ENCODE data around the gene HMGB1. TPM values are rescaled to one million over a fixed set of nuclear protein-coding genes. Genes with fewer than 3 reads are reported as not detected.

The HMGB1 gene
- total and polyA plus RNA-seq, 4 donors, result 83.9 to 276 (median 195) TPM

DNA sequence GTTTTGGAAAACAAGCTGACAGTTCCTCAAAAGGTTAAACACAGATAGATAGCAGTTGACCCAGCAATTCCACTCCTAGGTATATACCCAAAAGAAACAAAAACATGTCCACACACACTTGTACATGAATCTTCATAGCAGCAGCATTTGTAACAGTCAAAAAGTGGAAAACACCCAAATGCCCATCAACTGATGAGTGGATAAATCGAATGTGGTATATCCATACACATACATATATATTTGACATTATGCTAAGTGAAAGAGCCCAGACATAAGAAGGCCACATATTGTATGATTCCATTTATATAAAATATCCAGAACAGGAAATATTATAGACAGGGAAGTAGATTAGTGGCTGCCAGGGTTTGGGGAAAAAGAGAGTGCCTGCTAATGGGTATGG is 7.9 kb upstream of the HMGB1 start:
- Histone ChIP-seq H3K4me3 (ENCODE audit: low read depth in 1 of 3, low read length in 3 of 3) (no peak overlapping the region), H3K9ac (ENCODE audit: low read depth in 1 of 2, low read length in 2 of 2) (no peak overlapping the region), H3K27ac (ENCODE audit: low read depth in 1 of 2, low read length in 2 of 2) (no peak overlapping the region), H3K9me3 (ENCODE audit: control insufficient read depth in 4 of 4, low read length in 3 of 4) (no peaks in the 10 kb centered on the region), H3K4me1 (ENCODE audit: control insufficient read depth in 4 of 4, insufficient read depth in 4 of 4, low read length in 3 of 4) (peaks cover 0 to 2% (median 0%) of the 10 kb centered on the region in 4 donors), H3K36me3 (ENCODE audit: control insufficient read depth in 4 of 4, insufficient read depth in 3 of 4, low read depth in 1 of 4, low read length in 3 of 4) (no peaks in the 10 kb centered on the region), H3K27me3 (ENCODE audit: control insufficient read depth in 4 of 4, insufficient read depth in 4 of 4, low read length in 3 of 4) (no peaks in the 10 kb centered on the region)
- TF ChIP-seq JUND (IDR thresholded peaks at IDR 0.05), result no peak
- TF ChIP-seq HNF4G (IDR thresholded peaks at IDR 0.05), result no peak
- no peak for TF ChIP-seq TAF1 (conservative IDR thresholded peaks at IDR 0.05)
- TF ChIP-seq HNF4A (conservative IDR thresholded peaks at IDR 0.05), result no peak
- no peak for DNase-seq (ENCODE audit: low spot score)
- 95% methylated on average over 1 of the region's 1 CpG for WGBS

DNA sequence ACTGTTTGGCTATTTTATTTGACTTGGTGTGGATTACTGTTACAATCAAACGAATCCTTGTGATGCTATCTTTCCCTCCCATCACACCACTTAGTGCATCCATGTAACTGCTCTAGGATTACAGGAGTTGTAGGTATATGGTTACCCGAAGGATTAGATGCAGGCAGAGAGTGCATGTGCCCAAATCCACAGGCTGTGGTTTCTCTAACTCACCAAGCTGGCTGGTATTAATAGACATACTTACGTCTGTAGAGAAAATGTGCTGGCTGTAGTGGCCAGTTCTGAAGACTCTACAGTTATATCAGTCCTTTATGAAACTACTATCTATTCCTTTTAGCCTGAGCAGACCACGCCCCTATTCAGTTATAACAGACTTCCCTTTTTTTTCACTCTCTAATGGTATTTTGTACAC is 1.1 kb upstream of the HMGB1 start:
- Histone ChIP-seq H3K4me3 (ENCODE audit: low read depth in 1 of 3, low read length in 3 of 3) (no peak overlapping the region), H3K36me3 (ENCODE audit: control insufficient read depth in 4 of 4, insufficient read depth in 3 of 4, low read depth in 1 of 4, low read length in 3 of 4) (peaks cover 0 to 8% (median 2%) of the 10 kb centered on the region in 4 donors), H3K27me3 (ENCODE audit: control insufficient read depth in 4 of 4, insufficient read depth in 4 of 4, low read length in 3 of 4) (no peaks in the 10 kb centered on the region), H3K4me1 (ENCODE audit: control insufficient read depth in 4 of 4, insufficient read depth in 4 of 4, low read length in 3 of 4) (peaks cover 3 to 24% (median 19%) of the 10 kb centered on the region in 4 donors), H3K27ac (ENCODE audit: low read depth in 1 of 2, low read length in 2 of 2) (no peak overlapping the region), H3K9me3 (ENCODE audit: control insufficient read depth in 4 of 4, low read length in 3 of 4) (no peaks in the 10 kb centered on the region), H3K9ac (ENCODE audit: low read depth in 1 of 2, low read length in 2 of 2) (no peak overlapping the region)
- WGBS, result 66% methylated on average over 4 of the region's 4 CpGs
- TF ChIP-seq FOXA1 (IDR thresholded peaks at IDR 0.05), result no peak
- TF ChIP-seq, protein P1, sequence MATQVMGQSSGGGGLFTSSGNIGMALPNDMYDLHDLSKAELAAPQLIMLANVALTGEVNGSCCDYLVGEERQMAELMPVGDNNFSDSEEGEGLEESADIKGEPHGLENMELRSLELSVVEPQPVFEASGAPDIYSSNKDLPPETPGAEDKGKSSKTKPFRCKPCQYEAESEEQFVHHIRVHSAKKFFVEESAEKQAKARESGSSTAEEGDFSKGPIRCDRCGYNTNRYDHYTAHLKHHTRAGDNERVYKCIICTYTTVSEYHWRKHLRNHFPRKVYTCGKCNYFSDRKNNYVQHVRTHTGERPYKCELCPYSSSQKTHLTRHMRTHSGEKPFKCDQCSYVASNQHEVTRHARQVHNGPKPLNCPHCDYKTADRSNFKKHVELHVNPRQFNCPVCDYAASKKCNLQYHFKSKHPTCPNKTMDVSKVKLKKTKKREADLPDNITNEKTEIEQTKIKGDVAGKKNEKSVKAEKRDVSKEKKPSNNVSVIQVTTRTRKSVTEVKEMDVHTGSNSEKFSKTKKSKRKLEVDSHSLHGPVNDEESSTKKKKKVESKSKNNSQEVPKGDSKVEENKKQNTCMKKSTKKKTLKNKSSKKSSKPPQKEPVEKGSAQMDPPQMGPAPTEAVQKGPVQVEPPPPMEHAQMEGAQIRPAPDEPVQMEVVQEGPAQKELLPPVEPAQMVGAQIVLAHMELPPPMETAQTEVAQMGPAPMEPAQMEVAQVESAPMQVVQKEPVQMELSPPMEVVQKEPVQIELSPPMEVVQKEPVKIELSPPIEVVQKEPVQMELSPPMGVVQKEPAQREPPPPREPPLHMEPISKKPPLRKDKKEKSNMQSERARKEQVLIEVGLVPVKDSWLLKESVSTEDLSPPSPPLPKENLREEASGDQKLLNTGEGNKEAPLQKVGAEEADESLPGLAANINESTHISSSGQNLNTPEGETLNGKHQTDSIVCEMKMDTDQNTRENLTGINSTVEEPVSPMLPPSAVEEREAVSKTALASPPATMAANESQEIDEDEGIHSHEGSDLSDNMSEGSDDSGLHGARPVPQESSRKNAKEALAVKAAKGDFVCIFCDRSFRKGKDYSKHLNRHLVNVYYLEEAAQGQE (IDR thresholded peaks at IDR 0.05), result no peak
- no peak for TF ChIP-seq HNF4A (conservative IDR thresholded peaks at IDR 0.05)
- no peak for TF ChIP-seq JUND (IDR thresholded peaks at IDR 0.05)
- TF ChIP-seq, protein P2, sequence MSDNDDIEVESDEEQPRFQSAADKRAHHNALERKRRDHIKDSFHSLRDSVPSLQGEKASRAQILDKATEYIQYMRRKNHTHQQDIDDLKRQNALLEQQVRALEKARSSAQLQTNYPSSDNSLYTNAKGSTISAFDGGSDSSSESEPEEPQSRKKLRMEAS (IDR thresholded peaks at IDR 0.05), result no peak
- no peak for TF ChIP-seq SP1 (IDR thresholded peaks at IDR 0.05)
- no peak for TF ChIP-seq EGR1 (IDR thresholded peaks at IDR 0.05; ENCODE audit: low read depth in 2 of 2)
- TF ChIP-seq, protein P3, sequence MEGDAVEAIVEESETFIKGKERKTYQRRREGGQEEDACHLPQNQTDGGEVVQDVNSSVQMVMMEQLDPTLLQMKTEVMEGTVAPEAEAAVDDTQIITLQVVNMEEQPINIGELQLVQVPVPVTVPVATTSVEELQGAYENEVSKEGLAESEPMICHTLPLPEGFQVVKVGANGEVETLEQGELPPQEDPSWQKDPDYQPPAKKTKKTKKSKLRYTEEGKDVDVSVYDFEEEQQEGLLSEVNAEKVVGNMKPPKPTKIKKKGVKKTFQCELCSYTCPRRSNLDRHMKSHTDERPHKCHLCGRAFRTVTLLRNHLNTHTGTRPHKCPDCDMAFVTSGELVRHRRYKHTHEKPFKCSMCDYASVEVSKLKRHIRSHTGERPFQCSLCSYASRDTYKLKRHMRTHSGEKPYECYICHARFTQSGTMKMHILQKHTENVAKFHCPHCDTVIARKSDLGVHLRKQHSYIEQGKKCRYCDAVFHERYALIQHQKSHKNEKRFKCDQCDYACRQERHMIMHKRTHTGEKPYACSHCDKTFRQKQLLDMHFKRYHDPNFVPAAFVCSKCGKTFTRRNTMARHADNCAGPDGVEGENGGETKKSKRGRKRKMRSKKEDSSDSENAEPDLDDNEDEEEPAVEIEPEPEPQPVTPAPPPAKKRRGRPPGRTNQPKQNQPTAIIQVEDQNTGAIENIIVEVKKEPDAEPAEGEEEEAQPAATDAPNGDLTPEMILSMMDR (IDR thresholded peaks at IDR 0.05; ENCODE audit: low read depth, low read length, missing input control), result no peak
- no peak for TF ChIP-seq TAF1 (conservative IDR thresholded peaks at IDR 0.05)
- TF ChIP-seq RXRA (IDR thresholded peaks at IDR 0.05), result no peak
- no peak for TF ChIP-seq GABPA (IDR thresholded peaks at IDR 0.05 in 1 of 2, conservative IDR thresholded peaks at IDR 0.05 in 1 of 2)
- TF ChIP-seq YY1 (IDR thresholded peaks at IDR 0.05), result no peak
- no peak for TF ChIP-seq RAD21 (IDR thresholded peaks at IDR 0.05)
- no peak for DNase-seq (ENCODE audit: low spot score)

Data from liver (tissue), 9 donors.